Esophagus muscularis mucosa (tissue), 4 donors: Measurements from ENCODE around the gene HSPB7. TPM values are rescaled to one million over a fixed set of nuclear protein-coding genes. Genes with fewer than 3 reads are reported as not detected.
"Not testable (repeated sequence)": the region's sequence is repeated elsewhere in the genome, so short reads cannot be mapped to it uniquely, and the experiment has no call there.

ENCODE experiments used
- DNase-seq: peaks from one replicate; pipeline ENCODE4 v3.0.0-alpha.2; 2017; ENCODE audit errors: extremely low spot score
- H3K27ac ChIP-seq, 4 donors: fragments of 200-600 bp; sonication (generic); replicated peaks in 1 of 4; 1 replicate in 3 of 4; 2 replicates in 1 of 4; pipeline ENCODE4 v1.5.1; 2016 to 2019; ENCODE audit warnings: mild to moderate bottlenecking in 1 of 4
- H3K27me3 ChIP-seq, 4 donors: fragments of 200-600 bp; sonication (generic); one replicate each; pipeline versions ENCODE4 v1.5.1 to v1.6.0; 2016 to 2019
- H3K36me3 ChIP-seq, 4 donors: fragments of 200-600 bp; sonication (generic); one replicate each; pipeline ENCODE4 v1.5.1; 2016 to 2019
- H3K4me1 ChIP-seq, 4 donors: fragments of 200-600 bp; sonication (generic); one replicate each; pipeline ENCODE4 v1.5.1; 2016 to 2019
- H3K4me3 ChIP-seq, 4 donors: fragments of 200-600 bp; sonication (generic); 1 replicate in 2 of 4; 2 replicates in 2 of 4; pipeline ENCODE4 v1.5.1; 2016 to 2019; ENCODE audit warnings: mild to moderate bottlenecking in 4 of 4, moderate library complexity in 1 of 4
- H3K9me3 ChIP-seq, 4 donors: fragments of 200-600 bp; sonication (generic); 1 replicate in 3 of 4; 2 replicates in 1 of 4; pipeline ENCODE4 v1.5.1; 2016 to 2019
- CTCF ChIP-seq, 3 experiments: fragments of 200-600 bp in 2 of 3; fragments of 450-650 bp in 1 of 3; sonication (generic) in 2 of 3; IDR thresholded peaks; one replicate each; pipeline ENCODE4 v1.5.1; 2017 to 2019; ENCODE audit warnings: antibody characterized with exemption in 3 of 3, mild to moderate bottlenecking in 2 of 3, moderate library complexity in 1 of 3
- EP300 ChIP-seq: sonication (generic); formaldehyde crosslinking; IDR thresholded peaks from one replicate; pipeline ENCODE4 v1.6.1; 2017; ENCODE audit warnings: antibody characterized with exemption
- POLR2A ChIP-seq: fragments of 450-650 bp; IDR thresholded peaks from one replicate; pipeline ENCODE4 v1.6.1; 2017; ENCODE audit warnings: antibody characterized with exemption, moderate library complexity, mild to moderate bottlenecking, low read depth
- POLR2AphosphoS5 ChIP-seq, 2 donors: sonication (generic); formaldehyde crosslinking; IDR thresholded peaks; one replicate each; pipeline ENCODE4 v1.6.1; 2017; ENCODE audit warnings: antibody characterized with exemption in 2 of 2
- WGBS: methylation state at CpG from one replicate; pipeline ENCODE4 v1.1.5; 2018; 5-methylcytosine and 5-hydroxymethylcytosine counted together
- intact Hi-C: fragments of 100-400 bp; cut with DNase I; formaldehyde crosslinking; loops from one replicate; pipeline ENCODE4 v1.15.1; 2023
- total RNA-seq, 4 donors: library from RNA; depleted of rRNA; stranded (reverse); fragments of >200 nt; gene quantifications; one replicate each; pipeline versions ENCODE4 v1.1.0 to v1.2.1, GENCODE V29; 2016

The HSPB7 gene
- total RNA-seq, 4 donors from 2014 or later, result 111 to 408 (median 279) TPM

GRCh38 chr1:16043521-16043920, 25.7 kb upstream of the HSPB7 start, which contains the start of gene CLCNKB:
Gene CLCNKB (plus strand): TSS chr1:16043782. CDS start chr1:16044493, 711 bp downstream.
- no peak for DNase-seq
- no peak within 1 kb of the TSS for H3K27ac ChIP-seq
- intact Hi-C loops, result no loop called here
- 74% methylated on average over 6 of the region's 7 CpGs for WGBS
- no peaks in the 10 kb centered on the region for H3K9me3 ChIP-seq
- H3K27me3 ChIP-seq, result no peaks in the 10 kb centered on the region
- H3K4me3 ChIP-seq, result no peak within 1 kb of the TSS
- H3K4me1 ChIP-seq, result peaks cover 1 to 6% (median 6%) of the 10 kb centered on the region in 4 donors
- no peak for TF ChIP-seq POLR2A
- TF ChIP-seq CTCF (IDR thresholded peaks at IDR 0.05), result no peak
- TF ChIP-seq EP300, result no peak
- TF ChIP-seq POLR2AphosphoS5 (IDR thresholded peaks at IDR 0.05), result no peak
- no peaks in the 10 kb centered on the region for H3K36me3 ChIP-seq

- intact Hi-C loops, H3K27me3 ChIP-seq, DNase-seq, H3K4me3 ChIP-seq, H3K9me3 ChIP-seq, H3K4me1 ChIP-seq, H3K36me3 ChIP-seq, H3K27ac ChIP-seq: not testable (repeated sequence)
- WGBS, result 100% methylated on average over 1 of the region's 9 CpGs
Observed at GRCh38 chr1:16042654-16043053, 24.8 kb upstream of the HSPB7 start.

GRCh38 chr1:16042096-16042495, 24.3 kb upstream of the HSPB7 start:
- no peak overlapping the region for H3K4me3 ChIP-seq
- no peaks in the 10 kb centered on the region for H3K36me3 ChIP-seq
- no peaks in the 10 kb centered on the region for H3K27me3 ChIP-seq
- no peak for TF ChIP-seq EP300
- no peak for TF ChIP-seq POLR2AphosphoS5 (IDR thresholded peaks at IDR 0.05)
- TF ChIP-seq CTCF (IDR thresholded peaks at IDR 0.05), result no peak
- no peak for TF ChIP-seq POLR2A
- H3K4me1 ChIP-seq, result no peaks in the 10 kb centered on the region
- H3K27ac ChIP-seq, result no peak overlapping the region
- no peak for DNase-seq
- 87% methylated on average over 4 of the region's 9 CpGs for WGBS
- intact Hi-C loops, result no loop called here
- no peaks in the 10 kb centered on the region for H3K9me3 ChIP-seq

GRCh38 chr1:16041200-16041599, 23.4 kb upstream of the HSPB7 start:
- H3K9me3 ChIP-seq, result no peaks in the 10 kb centered on the region
- 71% methylated on average over 7 of the region's 8 CpGs for WGBS
- H3K27me3 ChIP-seq, result no peaks in the 10 kb centered on the region
- TF ChIP-seq POLR2A, result no peak
- TF ChIP-seq EP300, result no peak
- intact Hi-C loops, result no loop called here
- H3K36me3 ChIP-seq, result no peaks in the 10 kb centered on the region
- no peaks in the 10 kb centered on the region for H3K4me1 ChIP-seq
- H3K4me3 ChIP-seq, result no peak overlapping the region
- no peak for DNase-seq
- no peak overlapping the region for H3K27ac ChIP-seq

- H3K27me3 ChIP-seq, intact Hi-C loops, H3K9me3 ChIP-seq, H3K4me1 ChIP-seq, H3K4me3 ChIP-seq, DNase-seq, H3K27ac ChIP-seq, H3K36me3 ChIP-seq: not testable (repeated sequence)
- 92% methylated on average over 4 of the region's 8 CpGs for WGBS
Observed at GRCh38 chr1:16039871-16040270, 22.0 kb upstream of the HSPB7 start.

GRCh38 chr1:16038620-16038912, 20.7 kb upstream of the HSPB7 start:
- H3K27ac ChIP-seq, result no peak overlapping the region
- no peaks in the 10 kb centered on the region for H3K36me3 ChIP-seq
- TF ChIP-seq POLR2AphosphoS5 (IDR thresholded peaks at IDR 0.05) (no peak), POLR2A (no peak), CTCF (IDR thresholded peaks at IDR 0.05) (no peak), EP300 (no peak)
- no peaks in the 10 kb centered on the region for H3K4me1 ChIP-seq
- no peak overlapping the region for H3K4me3 ChIP-seq
- H3K9me3 ChIP-seq, result no peaks in the 10 kb centered on the region
- WGBS, result 100% methylated on average over 2 of the region's 4 CpGs
- intact Hi-C loops, result loop anchor here (1.0 kb wide), 1 partner anchor 20 kb away; no protein-coding TSS in a partner anchor
- DNase-seq, result no peak
- H3K27me3 ChIP-seq, result no peaks in the 10 kb centered on the region

GRCh38 chr1:16036461-16036860, 18.6 kb upstream of the HSPB7 start:
- intact Hi-C loops, result not testable (repeated sequence)
- WGBS, result 87% methylated on average over 7 of the region's 11 CpGs

GRCh38 chr1:16033103-16033632, 15.3 kb upstream of the HSPB7 start:
- H3K9me3 ChIP-seq, intact Hi-C loops, H3K36me3 ChIP-seq, DNase-seq, H3K27me3 ChIP-seq, H3K4me3 ChIP-seq, H3K27ac ChIP-seq: not testable (repeated sequence)
- 51% methylated on average over 5 of the region's 7 CpGs for WGBS
- peaks cover 7 to 15% (median 14%) of the 10 kb centered on the region in 4 donors for H3K4me1 ChIP-seq

More at GRCh38 chr1:16036461-16036860, 18.6 kb upstream of the HSPB7 start:
- not testable (repeated sequence) for H3K27me3 ChIP-seq, H3K27ac ChIP-seq, H3K9me3 ChIP-seq, H3K36me3 ChIP-seq, H3K4me3 ChIP-seq, DNase-seq
- peaks cover 7 to 15% (median 14%) of the 10 kb centered on the region in 4 donors for H3K4me1 ChIP-seq
